ENCODE data around the gene NOX5. TPM values are rescaled to one million over a fixed set of nuclear protein-coding genes. Genes with fewer than 3 reads are reported as not detected.

Gene NOX5
- total RNA-seq, 2 donors from 2014 or later: 0.05 to 0.17 TPM

DNA sequence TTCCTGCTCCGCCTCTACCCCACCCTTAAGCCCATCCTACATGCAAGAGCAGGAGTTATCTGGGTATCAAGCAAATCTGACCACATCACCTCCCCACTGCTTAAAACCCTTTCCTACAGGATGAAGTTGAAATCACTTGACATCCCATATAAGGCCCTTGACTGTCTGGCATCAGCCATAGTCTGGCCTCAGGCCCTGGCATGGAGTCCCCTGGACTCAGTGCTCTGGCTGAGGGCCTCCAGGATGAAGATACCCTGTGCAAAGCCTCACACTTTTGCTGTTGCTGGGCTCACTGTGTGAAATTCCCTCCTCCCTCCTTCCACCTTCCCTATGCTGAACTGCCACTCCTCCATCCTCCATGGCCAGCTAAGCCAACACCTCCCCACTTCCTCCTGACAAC, 80.8 kb downstream of the NOX5 start:
- intact Hi-C loops (cut with DNase I): no loop called here
- no peaks in the 10 kb centered on the region for H3K4me1 ChIP-seq
- no peaks in the 10 kb centered on the region for H3K9me3 ChIP-seq
- H3K9ac ChIP-seq (ENCODE audit: low read depth in 2 of 2, low read length in 2 of 2): no peak overlapping the region
- TF ChIP-seq CTCF (IDR thresholded peaks at IDR 0.05): no peak
- no peaks in the 10 kb centered on the region for H3K36me3 ChIP-seq
- H3K27ac ChIP-seq: no peak overlapping the region
- H3K4me3 ChIP-seq: no peak overlapping the region
- no peak for DNase-seq
- no peaks in the 10 kb centered on the region for H3K27me3 ChIP-seq

- no peaks in the 10 kb centered on the region for H3K36me3 ChIP-seq
- no peak for TF ChIP-seq CTCF (IDR thresholded peaks at IDR 0.05)
- no peak overlapping the region for H3K27ac ChIP-seq
- H3K27me3 ChIP-seq: no peaks in the 10 kb centered on the region
- no peak overlapping the region for H3K9ac ChIP-seq (ENCODE audit: low read depth in 2 of 2, low read length in 2 of 2)
- H3K4me3 ChIP-seq: no peak overlapping the region
- H3K4me1 ChIP-seq: no peaks in the 10 kb centered on the region
- intact Hi-C loops (cut with DNase I): no loop called here
- no peak for DNase-seq
- H3K9me3 ChIP-seq: no peaks in the 10 kb centered on the region
These were observed 81.7 kb downstream of the NOX5 start for GRCh38 chr15:69096196-69096595.

DNA sequence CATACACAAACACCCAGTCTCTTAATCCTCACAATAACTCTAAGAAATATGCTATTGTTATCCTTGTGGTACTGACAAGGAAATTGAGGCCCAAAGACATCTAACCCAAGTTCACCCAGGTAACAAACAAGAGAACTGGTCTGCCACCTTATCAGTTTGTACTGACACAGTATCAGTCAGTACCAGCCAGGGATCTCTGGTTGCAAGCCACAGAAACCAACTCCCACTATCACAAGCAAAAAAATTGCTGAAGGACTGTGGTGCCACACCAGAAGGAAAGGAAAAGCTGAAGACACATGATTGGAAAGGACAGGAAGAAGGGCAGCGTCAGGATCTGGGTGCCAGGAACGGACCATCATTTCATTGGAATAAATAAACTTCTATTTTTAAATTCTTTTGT, 82.1 kb downstream of the NOX5 start:
- no peaks in the 10 kb centered on the region for H3K4me1 ChIP-seq
- no peaks in the 10 kb centered on the region for H3K27me3 ChIP-seq
- H3K27ac ChIP-seq: no peak overlapping the region
- no peak overlapping the region for H3K4me3 ChIP-seq
- TF ChIP-seq CTCF (IDR thresholded peaks at IDR 0.05): no peak
- H3K9ac ChIP-seq (ENCODE audit: low read depth in 2 of 2, low read length in 2 of 2): no peak overlapping the region
- DNase-seq: no peak
- intact Hi-C loops (cut with DNase I): no loop called here
- H3K9me3 ChIP-seq: no peaks in the 10 kb centered on the region
- H3K36me3 ChIP-seq: no peaks in the 10 kb centered on the region

DNA sequence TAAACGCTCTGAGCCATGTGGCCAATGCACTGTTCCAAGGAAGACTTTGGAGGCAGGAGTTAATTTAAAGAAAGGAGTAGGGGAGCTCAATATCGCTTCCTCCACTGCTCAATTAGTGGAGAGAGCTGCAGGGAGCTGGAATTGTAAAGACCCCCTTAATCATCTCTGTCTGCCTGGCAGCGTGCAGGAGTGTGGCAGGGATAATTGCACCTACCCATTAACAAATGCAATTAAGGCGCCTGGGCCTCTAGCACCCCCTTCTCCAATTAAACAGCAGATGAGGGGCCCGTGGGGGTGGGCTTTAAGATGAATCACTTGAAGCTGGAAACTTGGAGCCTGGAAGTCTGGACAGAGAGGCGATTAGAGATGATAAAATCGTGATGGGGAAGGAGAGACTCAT, 84.3 kb downstream of the NOX5 start:
- H3K27me3 ChIP-seq: no peaks in the 10 kb centered on the region
- H3K4me3 ChIP-seq: no peak overlapping the region
- no peak overlapping the region for H3K9ac ChIP-seq (ENCODE audit: low read depth in 2 of 2, low read length in 2 of 2)
- no peaks in the 10 kb centered on the region for H3K4me1 ChIP-seq
- intact Hi-C loops (cut with DNase I): no loop called here
- DNase-seq: no peak
- no peak for TF ChIP-seq CTCF (IDR thresholded peaks at IDR 0.05)
- H3K9me3 ChIP-seq: no peaks in the 10 kb centered on the region
- H3K36me3 ChIP-seq: no peaks in the 10 kb centered on the region
- no peak overlapping the region for H3K27ac ChIP-seq

GRCh38 chr15:69099941-69100340, 85.4 kb downstream of the NOX5 start:
- H3K36me3 ChIP-seq: no peaks in the 10 kb centered on the region
- DNase-seq: no peak
- intact Hi-C loops (cut with DNase I): no loop called here
- no peak overlapping the region for H3K27ac ChIP-seq
- H3K4me1 ChIP-seq: no peaks in the 10 kb centered on the region
- H3K27me3 ChIP-seq: no peaks in the 10 kb centered on the region
- TF ChIP-seq CTCF (IDR thresholded peaks at IDR 0.05): no peak
- no peaks in the 10 kb centered on the region for H3K9me3 ChIP-seq
- no peak overlapping the region for H3K4me3 ChIP-seq
- H3K9ac ChIP-seq (ENCODE audit: low read depth in 2 of 2, low read length in 2 of 2): no peak overlapping the region

GRCh38 chr15:69100821-69101220, 86.3 kb downstream of the NOX5 start:
- TF ChIP-seq CTCF (IDR thresholded peaks at IDR 0.05): no peak
- no peaks in the 10 kb centered on the region for H3K9me3 ChIP-seq
- no peaks in the 10 kb centered on the region for H3K27me3 ChIP-seq
- no peak for DNase-seq
- no peak overlapping the region for H3K9ac ChIP-seq (ENCODE audit: low read depth in 2 of 2, low read length in 2 of 2)
- H3K4me1 ChIP-seq: no peaks in the 10 kb centered on the region
- intact Hi-C loops (cut with DNase I): no loop called here
- no peak overlapping the region for H3K4me3 ChIP-seq
- H3K27ac ChIP-seq: no peak overlapping the region
- no peaks in the 10 kb centered on the region for H3K36me3 ChIP-seq

Data from colonic mucosa (tissue), 4 donors.